Stimulated activated CD8-positive, alpha-beta memory T cell treated with anti-CD3 and anti-CD28 coated beads, Interleukin-15, amount 100 ng/mL, for 24 hours (primary cell): ENCODE data around the gene PEX16.

Source experiments
- DNase-seq: peaks from one replicate; pipeline ENCODE4 v3.0.0-alpha.2; 2020; ENCODE audit warnings: low read depth

Gene PEX16

GRCh38 chr11:45876401-45876800 lies 41.3 kb downstream of the PEX16 start:
- DNase-seq: no peak

DNA sequence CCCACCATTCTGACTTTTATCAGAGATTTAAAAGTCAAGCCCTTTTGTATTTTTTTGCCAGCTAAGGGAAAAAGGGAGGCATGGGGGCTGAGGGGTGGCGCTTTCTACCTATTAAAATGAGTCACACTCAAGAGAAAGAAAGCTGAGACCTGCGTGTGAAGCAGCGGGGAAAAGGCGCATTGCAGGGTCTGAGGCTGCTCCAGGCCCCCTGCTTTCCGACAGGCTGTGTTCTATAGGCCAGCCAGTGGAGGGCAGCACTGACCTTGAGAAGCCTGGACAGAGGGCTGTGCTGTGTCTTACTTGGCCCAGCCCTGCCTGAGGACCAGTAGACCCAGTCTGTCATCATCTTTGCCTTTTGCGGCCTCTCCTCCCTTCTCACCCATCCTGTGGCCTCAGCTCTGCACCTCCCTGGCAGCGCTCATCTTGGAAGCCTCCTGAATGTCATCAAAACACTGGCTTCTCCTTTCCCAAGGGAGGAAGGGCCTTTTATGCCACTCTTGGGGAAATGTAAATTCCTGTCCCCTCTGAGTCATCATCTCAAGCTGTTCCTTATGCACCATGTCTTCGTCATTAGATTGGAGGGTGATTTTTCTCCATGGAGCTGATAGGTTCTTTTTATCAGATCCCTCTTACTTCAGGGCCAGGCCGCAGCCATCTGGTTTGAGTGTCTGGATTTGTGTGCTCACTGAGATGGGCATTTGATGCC lies 44.9 kb downstream of the PEX16 start:
- DNase-seq: no peak

DNA sequence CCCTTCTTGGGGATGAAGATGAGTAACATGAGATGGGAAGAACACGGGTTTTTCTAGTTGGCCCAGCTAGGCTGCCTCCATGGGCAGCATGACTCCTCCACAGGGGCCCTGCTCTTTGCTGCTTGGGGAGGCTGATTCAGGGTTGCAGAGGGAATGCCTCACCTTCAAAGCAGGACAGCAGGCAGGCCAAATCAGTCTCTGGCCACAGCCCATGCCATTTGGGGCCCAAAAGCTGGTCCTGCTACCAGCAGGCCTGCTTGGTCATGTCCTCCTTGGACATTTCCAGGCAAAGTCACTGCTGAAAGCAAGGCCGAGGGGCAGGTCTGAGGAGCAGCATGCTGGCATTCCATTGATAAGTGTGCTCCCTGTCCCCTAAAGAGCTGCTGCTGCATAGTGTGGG lies 46.0 kb downstream of the PEX16 start:
- DNase-seq: no peak

- no peak for DNase-seq
Observed at GRCh38 chr11:45870706-45871105, 47.0 kb downstream of the PEX16 start.

DNA sequence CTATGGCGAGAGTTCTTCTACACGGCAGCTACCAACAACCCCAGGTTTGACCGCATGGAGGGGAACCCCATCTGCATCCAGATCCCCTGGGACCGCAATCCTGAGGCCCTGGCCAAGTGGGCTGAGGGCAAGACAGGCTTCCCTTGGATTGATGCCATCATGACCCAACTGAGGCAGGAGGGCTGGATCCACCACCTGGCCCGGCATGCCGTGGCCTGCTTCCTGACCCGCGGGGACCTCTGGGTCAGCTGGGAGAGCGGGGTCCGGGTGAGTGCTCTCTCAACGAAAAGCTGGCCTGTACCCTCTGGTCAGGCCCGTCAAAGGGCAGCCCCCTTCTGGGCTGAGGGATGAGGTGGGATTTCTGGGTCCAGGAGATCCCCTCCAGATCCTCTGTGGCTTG lies 48.1 kb downstream of the PEX16 start:
- no peak for DNase-seq

GRCh38 chr11:45864041-45864440 lies 53.6 kb downstream of the PEX16 start:
- DNase-seq: no peak

DNA sequence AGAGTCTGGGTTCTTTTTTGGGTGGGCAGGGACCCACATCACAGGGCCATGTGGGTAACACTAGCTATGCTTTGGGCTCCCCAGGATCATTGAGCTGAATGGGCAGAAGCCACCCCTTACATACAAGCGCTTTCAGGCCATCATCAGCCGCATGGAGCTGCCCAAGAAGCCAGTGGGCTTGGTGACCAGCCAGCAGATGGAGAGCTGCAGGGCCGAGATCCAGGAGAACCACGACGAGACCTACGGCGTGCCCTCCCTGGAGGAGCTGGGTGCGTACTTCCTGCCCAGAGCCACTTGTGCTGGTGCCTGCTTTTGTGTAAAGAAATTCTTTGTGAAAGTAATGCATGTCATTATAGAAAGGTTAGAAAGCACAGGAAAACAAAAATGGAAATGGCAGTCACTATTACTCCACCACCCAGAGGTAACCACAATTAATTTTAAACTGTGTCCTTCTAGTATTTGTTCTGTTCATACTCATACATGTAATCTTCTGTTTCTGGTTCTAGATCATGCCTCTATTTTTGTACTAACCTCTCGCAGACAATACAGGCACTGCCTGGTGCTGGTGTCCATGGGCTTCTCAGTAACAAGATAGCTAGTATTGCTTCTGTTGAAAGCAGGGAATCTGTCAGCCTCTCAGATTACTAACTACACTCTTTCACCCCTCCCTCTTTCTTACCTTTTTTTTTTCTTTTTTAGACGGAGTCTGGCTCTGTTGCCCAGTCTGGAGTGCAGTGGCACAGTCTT lies 56.7 kb downstream of the PEX16 start:
- DNase-seq: no peak

GRCh38 chr11:45860348-45860747 lies 57.3 kb downstream of the PEX16 start:
- DNase-seq: no peak
